NCI-H2107 treated with DMSO at 0.1 percent for 48 hours (cell line): ENCODE measurements around the gene MMP13.
"Not testable (repeated sequence)": the region's sequence is repeated elsewhere in the genome, so short reads cannot be mapped to it uniquely, and the experiment has no call there.

Experiments
- DNase-seq: peaks from one replicate; lab custom pipeline; 2025; ENCODE audit not compliant: unreplicated experiment; lab: John Stamatoyannopoulos, UW

MMP13 gene

GRCh38 chr11:102903895-102904294 lies 51.6 kb downstream of the MMP13 start:
- DNase-seq, result not testable (repeated sequence)

- DNase-seq, result no peak
These were observed 55.2 kb downstream of the MMP13 start for GRCh38 chr11:102900346-102900745.
